GM18909 (cell line): ENCODE results near the gene EXOC3L1.
A peak's percentile ranks its signal among the peaks of the same experiment; 100 is the strongest.

Source experiments
- ATAC-seq: cut with Tn5 transposase; IDR thresholded peaks from one replicate; pipeline ENCODE4 v1.9.1; 2021; ENCODE audit warnings: mild to moderate bottlenecking; ENCODE audit not compliant: unreplicated experiment, poor library complexity

The EXOC3L1 gene, protein sequence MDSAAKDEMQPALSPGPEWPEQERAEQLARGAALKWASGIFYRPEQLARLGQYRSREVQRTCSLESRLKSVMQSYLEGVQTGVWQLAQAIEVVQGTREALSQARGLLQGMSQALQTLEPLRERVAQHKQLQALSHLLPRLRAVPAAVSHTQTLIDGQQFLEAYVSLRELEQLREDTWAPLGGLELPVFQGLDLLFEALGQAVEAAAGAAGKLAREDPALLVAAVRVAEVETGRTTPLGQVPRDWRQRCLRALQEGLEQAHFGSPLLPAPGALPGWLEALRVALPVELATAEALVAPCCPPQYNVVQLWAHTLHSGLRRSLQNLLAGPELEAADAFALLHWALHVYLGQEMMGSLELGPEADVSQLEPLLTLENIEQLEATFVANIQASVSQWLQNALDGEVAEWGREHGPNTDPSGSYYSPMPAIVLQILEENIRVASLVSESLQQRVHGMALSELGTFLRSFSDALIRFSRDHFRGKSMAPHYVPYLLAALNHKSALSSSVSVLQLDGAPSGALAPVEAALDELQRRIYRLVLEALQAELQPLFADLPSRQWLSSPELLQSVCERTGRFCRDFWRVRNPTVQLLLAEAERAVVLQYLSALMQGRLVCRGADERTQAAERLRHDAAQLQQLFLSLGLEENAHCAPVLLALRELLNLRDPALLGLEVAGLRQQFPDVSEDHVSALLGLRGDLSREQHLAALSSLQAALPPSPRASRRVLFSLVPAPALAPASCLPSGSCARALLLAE

DNA sequence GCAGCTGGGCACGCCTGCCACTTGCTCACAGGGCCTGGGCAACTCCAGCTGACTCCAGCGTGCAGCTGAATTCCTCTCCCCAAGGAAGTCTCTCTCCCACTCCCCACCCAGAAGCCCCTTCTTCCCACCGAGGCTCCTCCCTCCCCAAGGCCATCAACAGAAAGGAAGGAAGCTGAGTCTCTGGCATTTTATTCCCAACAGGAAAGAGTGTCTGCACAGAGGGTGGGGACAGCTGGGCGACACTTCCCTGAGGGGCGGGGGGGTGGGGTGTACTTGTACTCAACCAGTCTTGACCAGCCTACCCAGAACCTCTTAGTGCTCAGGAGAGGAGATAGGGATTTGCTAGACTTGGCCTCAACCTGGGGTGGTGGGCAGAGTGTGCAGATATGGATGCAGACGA is at the start of gene EXOC3L1:
TSS of gene EXOC3L1 (minus strand) at position 96 of the 400 bp plus-strand sequence. CDS start 460 bp downstream, outside the sequence.
- ATAC-seq: no peak

GRCh38 chr16:67238806-67239470 is 49.0 kb upstream of the EXOC3L1 start:
- no peak for ATAC-seq

- ATAC-seq: no peak
Measured at GRCh38 chr16:67238278-67238575, 48.3 kb upstream of the EXOC3L1 start.

- ATAC-seq: no peak
Measured at GRCh38 chr16:67237396-67238277, 47.7 kb upstream of the EXOC3L1 start.

GRCh38 chr16:67236563-67237395 is 46.8 kb upstream of the EXOC3L1 start:
- peak; percentile 54 for ATAC-seq

- ATAC-seq: no peak
Measured at GRCh38 chr16:67235816-67236562, 46.1 kb upstream of the EXOC3L1 start.

GRCh38 chr16:67234180-67234597 is 44.3 kb upstream of the EXOC3L1 start:
- ATAC-seq: no peak

DNA sequence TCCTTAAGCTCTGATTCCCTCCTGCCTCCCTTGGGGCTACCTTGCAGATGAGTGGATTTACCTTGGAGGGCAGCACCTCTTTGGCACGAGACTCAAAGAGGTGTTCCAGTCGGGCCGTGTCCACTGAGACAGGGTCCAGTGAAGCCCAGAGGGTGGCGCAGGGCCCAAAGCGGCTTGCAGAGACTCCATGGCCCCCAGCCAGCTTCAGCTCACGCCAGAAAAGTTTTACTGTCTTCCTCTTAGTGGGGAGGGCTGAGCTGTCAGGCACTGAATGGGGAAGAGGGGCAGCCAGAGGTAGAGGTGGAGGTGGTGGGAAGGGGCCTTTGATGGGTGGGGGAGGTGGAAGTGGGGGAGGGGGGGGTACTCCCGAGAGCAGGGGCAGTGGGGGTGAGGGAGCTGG is 43.7 kb upstream of the EXOC3L1 start:
- ATAC-seq: no peak

DNA sequence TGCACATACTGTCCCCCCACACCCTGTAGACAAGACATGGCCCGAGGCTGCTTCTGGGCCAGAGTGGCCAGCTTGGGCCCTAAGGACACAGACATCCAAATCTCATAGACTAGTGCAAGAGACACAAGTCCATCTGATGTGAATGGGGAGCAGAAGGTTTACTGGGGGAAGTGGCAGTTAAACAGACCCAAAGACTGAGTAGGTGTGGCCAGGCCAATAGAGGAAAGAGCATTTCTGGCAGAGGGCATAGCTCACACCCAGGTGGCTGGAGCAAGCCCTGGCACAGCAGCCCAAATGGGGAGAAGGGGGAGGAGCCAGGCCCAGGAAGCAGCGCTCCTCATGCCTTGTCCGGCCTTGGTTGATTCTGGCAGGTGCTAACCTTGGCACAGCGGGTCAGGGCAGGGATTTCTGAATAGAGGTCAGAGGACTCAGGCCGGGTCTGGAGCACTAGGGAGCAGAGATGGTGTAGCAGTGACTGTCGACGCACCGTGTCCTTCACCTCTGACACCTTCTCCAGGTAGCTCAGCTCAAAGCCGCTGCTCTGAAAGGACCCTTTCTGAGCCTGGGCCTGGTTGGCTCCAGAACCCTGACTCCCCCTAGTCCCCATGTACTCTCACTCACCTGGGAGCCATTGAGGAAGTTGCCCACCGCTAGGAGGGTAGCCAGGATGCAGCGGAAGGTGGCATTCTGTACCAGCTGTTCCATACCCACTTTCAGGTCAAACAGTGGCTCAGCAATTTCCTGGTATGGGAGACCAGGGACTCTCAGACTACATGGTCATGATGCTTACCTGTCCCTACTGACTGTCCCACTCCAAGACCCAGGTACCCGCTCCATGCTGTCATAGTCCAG is 41.1 kb upstream of the EXOC3L1 start:
- ATAC-seq: no peak

GRCh38 chr16:67229906-67230808 is 40.2 kb upstream of the EXOC3L1 start:
- no peak for ATAC-seq

DNA sequence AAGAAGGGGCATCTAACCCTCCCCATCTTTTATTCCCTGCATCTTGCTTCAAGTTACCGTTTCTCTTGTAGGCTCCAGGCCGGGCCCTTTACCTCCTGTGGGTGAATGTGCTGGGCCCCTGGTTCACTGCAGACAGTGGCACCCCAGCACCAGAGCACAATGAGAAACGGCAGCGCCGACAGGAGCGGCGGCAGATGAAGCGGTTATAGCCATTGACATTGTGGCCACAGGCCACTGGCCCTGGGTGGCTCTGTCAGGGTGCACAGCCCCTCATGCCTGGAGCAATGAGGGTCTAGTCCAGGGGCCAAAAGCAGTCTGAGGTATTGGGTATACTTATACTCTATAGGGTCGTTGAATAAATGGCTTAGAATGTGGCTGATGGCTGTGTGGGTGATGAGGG is 39.0 kb upstream of the EXOC3L1 start:
- ATAC-seq: no peak

DNA sequence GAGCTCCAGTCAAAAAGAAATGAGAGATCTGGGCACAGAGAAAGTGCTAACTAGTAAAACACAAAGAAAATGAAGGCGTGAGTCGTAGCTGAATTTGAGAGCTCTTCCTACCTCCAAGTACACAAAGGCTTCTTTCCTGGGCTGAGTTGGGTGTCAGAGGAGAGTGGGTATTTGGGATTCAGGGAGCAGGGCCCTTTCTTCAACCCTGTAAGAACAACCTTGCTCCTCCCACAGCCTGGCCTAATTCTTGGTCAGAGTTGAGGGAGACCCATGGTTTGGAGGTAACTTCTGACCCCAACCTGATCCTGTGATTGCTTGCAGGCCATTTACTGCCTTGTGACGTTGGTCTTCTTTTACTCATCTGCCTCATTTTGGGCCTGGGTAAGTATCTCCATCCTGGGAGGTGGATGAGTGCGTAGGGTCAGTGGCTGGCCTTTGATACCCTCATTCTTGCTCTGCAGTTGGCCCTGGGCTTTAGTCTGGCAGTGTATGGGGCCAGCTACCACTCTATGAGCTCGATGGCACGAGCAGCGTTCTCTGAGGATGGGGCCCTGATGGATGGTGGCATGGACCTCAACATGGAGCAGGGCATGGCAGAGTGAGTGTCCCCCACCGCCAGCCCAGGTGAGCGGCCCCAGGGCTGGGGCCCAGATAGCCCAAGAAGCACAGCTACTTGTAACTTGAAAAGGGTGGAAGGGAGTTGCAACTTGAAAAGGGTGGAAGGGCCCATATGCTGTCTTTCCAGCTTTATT is 38.3 kb upstream of the EXOC3L1 start:
- no peak for ATAC-seq

- no peak for ATAC-seq
Measured at GRCh38 chr16:67227567-67227921, 37.6 kb upstream of the EXOC3L1 start.

DNA sequence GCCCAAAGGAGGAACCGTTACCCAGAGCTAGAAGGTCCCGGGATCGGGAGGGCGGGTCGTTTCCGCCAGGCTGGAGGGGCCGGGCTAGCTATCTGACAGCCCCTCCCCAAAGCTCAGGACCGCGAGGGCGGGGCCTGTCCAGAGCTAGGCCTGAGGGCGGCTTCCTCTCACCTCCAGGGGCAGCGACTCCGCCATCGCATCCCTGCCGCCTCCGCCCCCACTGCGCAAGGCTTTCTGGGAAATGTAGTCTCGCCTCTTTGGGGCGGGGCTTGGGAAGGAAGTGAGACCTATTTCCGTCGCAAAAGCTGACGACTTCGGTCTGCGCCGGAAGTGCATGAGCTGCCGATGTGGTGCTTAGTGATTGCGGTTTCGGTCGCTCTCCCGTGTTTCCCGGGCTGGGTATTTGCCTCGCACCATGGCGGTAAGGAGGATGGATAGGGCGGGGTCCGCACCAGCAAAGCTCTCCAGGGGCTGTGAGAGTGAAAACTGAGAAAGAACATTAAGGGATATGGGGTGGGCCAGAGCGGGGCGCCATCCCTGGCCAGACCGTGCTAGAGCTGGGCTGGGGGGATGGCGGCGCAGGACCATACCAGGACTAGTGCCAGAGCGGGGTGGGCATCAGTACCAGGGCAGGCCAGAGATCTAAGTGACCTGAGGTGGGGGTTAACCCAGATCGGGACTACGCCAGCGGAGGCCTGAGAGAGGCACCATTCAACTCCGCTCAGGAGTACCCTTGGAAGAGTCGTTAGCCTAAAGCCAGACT is 37.0 kb upstream of the EXOC3L1 start, which contains the start of gene TMEM208:
TSS of gene TMEM208 (plus strand) at position 327 of the 763 bp plus-strand sequence. CDS start at position 416, 89 bp downstream.
- peak; percentile 94 for ATAC-seq

- ATAC-seq: no peak
Measured at GRCh38 chr16:67226295-67226803, 36.4 kb upstream of the EXOC3L1 start.
